SK-N-SH treated with all-trans-retinoic acid at 6 μM for 48 hours (cell line): Measurements from ENCODE around the gene SARNP.

Source experiments
- ATAC-seq: fragments of 200-7000 bp; cut with Tn5 transposase; 3 replicates; pipeline ENCODE4 v1.9.1; 2020; ENCODE audit warnings: mild to moderate bottlenecking, moderate library complexity
- ARNTL ChIP-seq: fragments of 450-650 bp; formaldehyde crosslinking; IDR thresholded peaks from 2 replicates; pipeline ENCODE4 v1.5.0; 2020; ENCODE audit warnings: low read depth, mild to moderate bottlenecking, moderate library complexity, borderline replicate concordance
- CSDC2 ChIP-seq: fragments of 250-450 bp; sonication (Bioruptor Pico); IDR thresholded peaks from 2 replicates; pipeline ENCODE4 v1.5.0; 2020; ENCODE audit warnings: mild to moderate bottlenecking, moderate library complexity
- ESRRG ChIP-seq: fragments of 250-450 bp; sonication (Bioruptor Pico); IDR thresholded peaks from 2 replicates; pipeline ENCODE4 v1.6.1; 2021; ENCODE audit warnings: mild to moderate bottlenecking
- ISL1 ChIP-seq: fragments of 250-450 bp; sonication (Bioruptor Pico); IDR thresholded peaks from 2 replicates; pipeline ENCODE4 v2.1.2; 2022; ENCODE audit warnings: mild to moderate bottlenecking, moderate library complexity
- OSR1 ChIP-seq: fragments of 250-450 bp; sonication (Bioruptor Pico); IDR thresholded peaks from 2 replicates; pipeline ENCODE4 v1.8.0; 2022; ENCODE audit warnings: moderate library complexity, mild to moderate bottlenecking, inconsistent platforms
- PPARA ChIP-seq: fragments of 250-450 bp; sonication (Bioruptor Pico); IDR thresholded peaks from 2 replicates; pipeline ENCODE4 v1.5.0; 2020; ENCODE audit warnings: mild to moderate bottlenecking, borderline replicate concordance
- RARB ChIP-seq: fragments of 250-450 bp; sonication (Bioruptor Pico); IDR thresholded peaks from 2 replicates; pipeline ENCODE4 v1.8.0; 2021; ENCODE audit warnings: mild to moderate bottlenecking, moderate library complexity
- TCF4 ChIP-seq: fragments of 250-450 bp; sonication (Bioruptor Pico); IDR thresholded peaks from 2 replicates; pipeline ENCODE4 v1.8.0; 2021; ENCODE audit warnings: mild to moderate bottlenecking, moderate library complexity, borderline replicate concordance
- TOX ChIP-seq: fragments of 250-450 bp; sonication (Bioruptor Pico); IDR thresholded peaks from 2 replicates; pipeline ENCODE4 v1.8.0; 2021; ENCODE audit warnings: mild to moderate bottlenecking, moderate library complexity, borderline replicate concordance
- ZC3H10 ChIP-seq: fragments of 250-450 bp; sonication (Bioruptor Pico); IDR thresholded peaks from 2 replicates; pipeline ENCODE4 v1.5.1; 2021; ENCODE audit warnings: mild to moderate bottlenecking, moderate library complexity
- ZFP3 ChIP-seq: fragments of 250-450 bp; sonication (Bioruptor Pico); IDR thresholded peaks from 2 replicates; pipeline ENCODE4 v1.5.0; 2020; ENCODE audit warnings: mild to moderate bottlenecking, moderate library complexity
- ZFP30 ChIP-seq: fragments of 450-650 bp; formaldehyde crosslinking; IDR thresholded peaks from 2 replicates; pipeline ENCODE4 v1.5.0; 2022; ENCODE audit warnings: mild to moderate bottlenecking, moderate library complexity
- ZNF565 ChIP-seq: fragments of 450-650 bp; formaldehyde crosslinking; conservative IDR thresholded peaks from 2 replicates; pipeline ENCODE4 v1.5.0; 2020; ENCODE audit warnings: low read depth, mild to moderate bottlenecking, moderate library complexity
- ZNF70 ChIP-seq: fragments of 450-650 bp; formaldehyde crosslinking; IDR thresholded peaks from 2 replicates; pipeline ENCODE4 v1.5.0; 2020; ENCODE audit warnings: mild to moderate bottlenecking, moderate library complexity
- TF ChIP-seq, protein P1 (sequence below): fragments of 250-450 bp; sonication (Bioruptor Pico); IDR thresholded peaks from 2 replicates; pipeline ENCODE4 v1.5.0; 2020; ENCODE audit warnings: mild to moderate bottlenecking, moderate library complexity
- TF ChIP-seq, protein P2 (sequence below): fragments of 250-450 bp; sonication (Bioruptor Pico); IDR thresholded peaks from 2 replicates; pipeline ENCODE4 v1.8.0; 2021; ENCODE audit warnings: low read depth, mild to moderate bottlenecking, moderate library complexity, borderline replicate concordance
- TF ChIP-seq, protein P3 (sequence below): fragments of 250-450 bp; sonication (Bioruptor Pico); IDR thresholded peaks from 2 replicates; pipeline ENCODE4 v1.5.1; 2021; ENCODE audit warnings: mild to moderate bottlenecking, moderate library complexity
- TF ChIP-seq, protein P4 (sequence below): fragments of 250-450 bp; sonication (Bioruptor Pico); IDR thresholded peaks from 2 replicates; pipeline ENCODE4 v1.5.1; 2020; ENCODE audit warnings: low read depth, mild to moderate bottlenecking, moderate library complexity

SARNP gene

DNA sequence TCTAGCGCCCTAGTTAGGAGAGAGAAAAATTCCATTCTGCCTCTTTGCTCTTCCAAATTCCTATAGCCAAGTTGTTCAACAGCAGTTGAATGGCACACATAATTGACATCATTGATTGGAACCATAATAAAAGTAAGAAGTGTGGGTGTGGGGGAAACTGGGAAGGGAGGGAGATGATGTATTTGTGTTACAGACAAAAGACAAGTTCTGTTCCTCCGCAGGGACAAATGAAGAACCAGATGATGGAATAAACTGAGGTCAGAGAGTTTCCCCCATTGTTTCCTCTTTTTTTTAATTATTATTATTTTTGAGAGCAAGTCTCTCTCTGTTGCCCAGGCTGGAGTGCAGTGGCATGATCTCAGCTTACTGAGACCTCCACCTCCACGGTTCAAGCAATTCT lies 39.7 kb downstream of the SARNP start (continued):
- TF ChIP-seq, protein P1, sequence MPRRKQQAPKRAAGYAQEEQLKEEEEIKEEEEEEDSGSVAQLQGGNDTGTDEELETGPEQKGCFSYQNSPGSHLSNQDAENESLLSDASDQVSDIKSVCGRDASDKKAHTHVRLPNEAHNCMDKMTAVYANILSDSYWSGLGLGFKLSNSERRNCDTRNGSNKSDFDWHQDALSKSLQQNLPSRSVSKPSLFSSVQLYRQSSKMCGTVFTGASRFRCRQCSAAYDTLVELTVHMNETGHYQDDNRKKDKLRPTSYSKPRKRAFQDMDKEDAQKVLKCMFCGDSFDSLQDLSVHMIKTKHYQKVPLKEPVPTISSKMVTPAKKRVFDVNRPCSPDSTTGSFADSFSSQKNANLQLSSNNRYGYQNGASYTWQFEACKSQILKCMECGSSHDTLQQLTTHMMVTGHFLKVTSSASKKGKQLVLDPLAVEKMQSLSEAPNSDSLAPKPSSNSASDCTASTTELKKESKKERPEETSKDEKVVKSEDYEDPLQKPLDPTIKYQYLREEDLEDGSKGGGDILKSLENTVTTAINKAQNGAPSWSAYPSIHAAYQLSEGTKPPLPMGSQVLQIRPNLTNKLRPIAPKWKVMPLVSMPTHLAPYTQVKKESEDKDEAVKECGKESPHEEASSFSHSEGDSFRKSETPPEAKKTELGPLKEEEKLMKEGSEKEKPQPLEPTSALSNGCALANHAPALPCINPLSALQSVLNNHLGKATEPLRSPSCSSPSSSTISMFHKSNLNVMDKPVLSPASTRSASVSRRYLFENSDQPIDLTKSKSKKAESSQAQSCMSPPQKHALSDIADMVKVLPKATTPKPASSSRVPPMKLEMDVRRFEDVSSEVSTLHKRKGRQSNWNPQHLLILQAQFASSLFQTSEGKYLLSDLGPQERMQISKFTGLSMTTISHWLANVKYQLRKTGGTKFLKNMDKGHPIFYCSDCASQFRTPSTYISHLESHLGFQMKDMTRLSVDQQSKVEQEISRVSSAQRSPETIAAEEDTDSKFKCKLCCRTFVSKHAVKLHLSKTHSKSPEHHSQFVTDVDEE (CRISPR knock-in tag): no peak

DNA sequence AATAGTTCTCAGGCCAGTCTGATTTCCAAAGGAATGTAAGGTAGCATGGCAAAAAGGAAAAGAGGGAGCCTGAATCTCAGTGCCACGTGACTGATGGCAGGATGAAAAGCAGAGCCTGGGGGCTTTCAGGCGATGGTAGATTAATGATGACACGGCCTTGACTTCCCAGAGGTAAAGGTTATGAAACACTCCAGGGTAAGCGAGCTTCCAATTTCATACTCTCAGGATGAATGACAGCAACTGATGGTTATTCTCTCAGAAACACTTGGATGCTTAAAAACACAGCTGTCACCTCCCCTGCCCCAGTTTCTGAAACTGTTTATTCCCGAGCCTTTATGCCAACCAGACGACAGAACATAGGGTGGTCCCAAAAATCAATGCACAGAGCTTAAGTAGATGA lies 45.8 kb downstream of the SARNP start:
- no peak for ATAC-seq
- TF ChIP-seq ARNTL (CRISPR knock-in tag) (no peak), TOX (CRISPR knock-in tag) (no peak), PPARA (no peak), ZFP3 (no peak), RARB (CRISPR knock-in tag) (no peak), OSR1 (CRISPR knock-in tag) (no peak), CSDC2 (CRISPR knock-in tag) (no peak), ZNF70 (CRISPR knock-in tag) (no peak)
- TF ChIP-seq, protein P2, sequence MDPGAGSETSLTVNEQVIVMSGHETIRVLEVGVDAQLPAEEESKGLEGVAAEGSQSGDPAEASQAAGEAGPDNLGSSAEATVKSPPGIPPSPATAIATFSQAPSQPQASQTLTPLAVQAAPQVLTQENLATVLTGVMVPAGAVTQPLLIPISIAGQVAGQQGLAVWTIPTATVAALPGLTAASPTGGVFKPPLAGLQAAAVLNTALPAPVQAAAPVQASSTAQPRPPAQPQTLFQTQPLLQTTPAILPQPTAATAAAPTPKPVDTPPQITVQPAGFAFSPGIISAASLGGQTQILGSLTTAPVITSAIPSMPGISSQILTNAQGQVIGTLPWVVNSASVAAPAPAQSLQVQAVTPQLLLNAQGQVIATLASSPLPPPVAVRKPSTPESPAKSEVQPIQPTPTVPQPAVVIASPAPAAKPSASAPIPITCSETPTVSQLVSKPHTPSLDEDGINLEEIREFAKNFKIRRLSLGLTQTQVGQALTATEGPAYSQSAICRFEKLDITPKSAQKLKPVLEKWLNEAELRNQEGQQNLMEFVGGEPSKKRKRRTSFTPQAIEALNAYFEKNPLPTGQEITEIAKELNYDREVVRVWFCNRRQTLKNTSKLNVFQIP: no peak
- TF ChIP-seq, protein P3, sequence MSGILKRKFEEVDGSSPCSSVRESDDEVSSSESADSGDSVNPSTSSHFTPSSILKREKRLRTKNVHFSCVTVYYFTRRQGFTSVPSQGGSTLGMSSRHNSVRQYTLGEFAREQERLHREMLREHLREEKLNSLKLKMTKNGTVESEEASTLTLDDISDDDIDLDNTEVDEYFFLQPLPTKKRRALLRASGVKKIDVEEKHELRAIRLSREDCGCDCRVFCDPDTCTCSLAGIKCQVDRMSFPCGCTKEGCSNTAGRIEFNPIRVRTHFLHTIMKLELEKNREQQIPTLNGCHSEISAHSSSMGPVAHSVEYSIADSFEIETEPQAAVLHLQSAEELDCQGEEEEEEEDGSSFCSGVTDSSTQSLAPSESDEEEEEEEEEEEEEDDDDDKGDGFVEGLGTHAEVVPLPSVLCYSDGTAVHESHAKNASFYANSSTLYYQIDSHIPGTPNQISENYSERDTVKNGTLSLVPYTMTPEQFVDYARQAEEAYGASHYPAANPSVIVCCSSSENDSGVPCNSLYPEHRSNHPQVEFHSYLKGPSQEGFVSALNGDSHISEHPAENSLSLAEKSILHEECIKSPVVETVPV (CRISPR knock-in tag): no peak
- TF ChIP-seq, protein P1 (CRISPR knock-in tag): no peak
- TF ChIP-seq, all 23 proteins: peak for 0

DNA sequence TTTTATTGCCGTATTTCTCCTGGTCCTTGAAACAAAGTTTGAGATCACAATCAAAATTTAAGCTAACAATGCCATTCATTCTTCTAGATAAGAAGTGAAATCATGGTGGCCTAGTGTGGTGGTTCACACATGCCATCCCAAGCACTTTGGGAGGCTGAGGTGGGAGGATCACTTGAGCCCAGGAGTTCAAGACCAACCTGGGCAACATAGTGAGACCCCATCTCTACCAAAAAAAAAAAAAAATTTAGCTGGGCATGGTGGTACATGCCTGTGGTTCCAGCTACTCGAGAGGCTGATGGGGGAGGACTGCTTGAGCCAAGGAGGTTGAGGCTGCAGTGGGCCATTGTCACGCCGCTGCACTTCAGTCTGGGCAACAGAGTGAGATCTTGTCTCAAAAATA lies 50.4 kb downstream of the SARNP start:
- no peak for TF ChIP-seq ISL1 (CRISPR knock-in tag)
- ATAC-seq: no peak

DNA sequence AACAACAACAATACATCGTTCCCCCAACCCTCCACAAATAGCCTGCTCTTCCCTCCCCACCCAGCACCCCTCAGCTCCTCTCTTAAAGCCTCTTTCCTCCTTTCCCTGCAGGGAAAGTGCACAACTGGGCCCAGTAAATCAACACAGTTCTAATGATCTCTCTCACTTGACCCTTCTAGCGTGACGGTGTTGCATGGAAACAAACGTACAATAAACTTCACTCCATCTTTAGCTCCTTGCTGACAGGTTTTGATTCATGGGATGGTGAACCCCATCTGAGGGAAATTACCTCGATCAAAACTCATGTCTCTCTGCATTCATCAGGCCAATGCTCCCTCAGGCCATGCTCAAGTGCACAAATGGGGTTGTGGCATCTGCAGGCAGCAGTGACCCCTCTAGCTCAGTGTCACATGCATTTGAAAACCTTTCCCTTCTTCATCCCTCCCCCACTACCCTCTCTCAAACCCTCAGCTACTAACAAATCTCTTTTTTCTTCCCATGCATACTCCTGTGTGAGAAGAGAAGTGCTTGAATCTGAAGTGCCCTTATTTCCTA lies 51.7 kb downstream of the SARNP start:
- no peak for ATAC-seq
- no peak for TF ChIP-seq ZFP30
- TF ChIP-seq ESRRG (CRISPR knock-in tag): no peak
- TF ChIP-seq ZC3H10 (CRISPR knock-in tag): no peak
- TF ChIP-seq OSR1 (CRISPR knock-in tag): no peak
- TF ChIP-seq, protein P3 (CRISPR knock-in tag): no peak
- TF ChIP-seq ZFP3: no peak
- TF ChIP-seq, protein P4, sequence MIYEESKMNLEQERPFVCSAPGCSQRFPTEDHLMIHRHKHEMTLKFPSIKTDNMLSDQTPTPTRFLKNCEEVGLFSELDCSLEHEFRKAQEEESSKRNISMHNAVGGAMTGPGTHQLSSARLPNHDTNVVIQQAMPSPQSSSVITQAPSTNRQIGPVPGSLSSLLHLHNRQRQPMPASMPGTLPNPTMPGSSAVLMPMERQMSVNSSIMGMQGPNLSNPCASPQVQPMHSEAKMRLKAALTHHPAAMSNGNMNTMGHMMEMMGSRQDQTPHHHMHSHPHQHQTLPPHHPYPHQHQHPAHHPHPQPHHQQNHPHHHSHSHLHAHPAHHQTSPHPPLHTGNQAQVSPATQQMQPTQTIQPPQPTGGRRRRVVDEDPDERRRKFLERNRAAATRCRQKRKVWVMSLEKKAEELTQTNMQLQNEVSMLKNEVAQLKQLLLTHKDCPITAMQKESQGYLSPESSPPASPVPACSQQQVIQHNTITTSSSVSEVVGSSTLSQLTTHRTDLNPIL (CRISPR knock-in tag): no peak
- TF ChIP-seq, protein P1 (CRISPR knock-in tag): no peak
- no peak for TF ChIP-seq PPARA
- no peak for TF ChIP-seq ZNF565 (CRISPR knock-in tag)
- TF ChIP-seq TOX (CRISPR knock-in tag): no peak
- no peak for TF ChIP-seq TCF4 (CRISPR knock-in tag)
- no peak for TF ChIP-seq CSDC2 (CRISPR knock-in tag)
